ENCODE data around the gene AKAP11.

DNA sequence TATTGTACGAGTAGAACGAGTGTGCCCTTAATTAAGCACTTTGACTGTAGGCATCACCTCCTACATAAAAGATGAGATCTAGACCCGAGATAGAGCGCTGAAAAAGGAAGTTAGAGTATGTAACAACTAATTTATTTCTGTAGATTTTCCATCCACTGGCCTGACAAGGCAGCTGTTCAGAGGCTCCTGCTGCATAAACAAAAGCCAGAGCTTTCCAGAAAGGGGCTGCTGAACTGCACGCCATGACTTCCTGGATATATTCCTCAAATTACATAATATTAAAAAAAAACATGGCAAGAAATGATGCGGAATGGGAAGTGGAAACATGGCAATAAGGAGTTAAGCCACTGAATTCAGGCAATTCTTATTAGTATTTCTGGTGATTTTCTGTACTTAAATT lies 89.7 kb downstream of the AKAP11 start:
- TF ChIP-seq CTCF (IDR thresholded peaks at IDR 0.05) (no peak), POLR2A (IDR thresholded peaks at IDR 0.05) (no peak), POLR2AphosphoS5 (IDR thresholded peaks at IDR 0.05) (no peak)
